HG03521 (cell line): ENCODE results near the gene ANAPC4.

Source experiments
- ATAC-seq: cut with Tn5 transposase; IDR thresholded peaks from one replicate; pipeline ENCODE4 v1.9.1; 2021; ENCODE audit warnings: mild to moderate bottlenecking, moderate library complexity; ENCODE audit not compliant: unreplicated experiment

Gene ANAPC4

DNA sequence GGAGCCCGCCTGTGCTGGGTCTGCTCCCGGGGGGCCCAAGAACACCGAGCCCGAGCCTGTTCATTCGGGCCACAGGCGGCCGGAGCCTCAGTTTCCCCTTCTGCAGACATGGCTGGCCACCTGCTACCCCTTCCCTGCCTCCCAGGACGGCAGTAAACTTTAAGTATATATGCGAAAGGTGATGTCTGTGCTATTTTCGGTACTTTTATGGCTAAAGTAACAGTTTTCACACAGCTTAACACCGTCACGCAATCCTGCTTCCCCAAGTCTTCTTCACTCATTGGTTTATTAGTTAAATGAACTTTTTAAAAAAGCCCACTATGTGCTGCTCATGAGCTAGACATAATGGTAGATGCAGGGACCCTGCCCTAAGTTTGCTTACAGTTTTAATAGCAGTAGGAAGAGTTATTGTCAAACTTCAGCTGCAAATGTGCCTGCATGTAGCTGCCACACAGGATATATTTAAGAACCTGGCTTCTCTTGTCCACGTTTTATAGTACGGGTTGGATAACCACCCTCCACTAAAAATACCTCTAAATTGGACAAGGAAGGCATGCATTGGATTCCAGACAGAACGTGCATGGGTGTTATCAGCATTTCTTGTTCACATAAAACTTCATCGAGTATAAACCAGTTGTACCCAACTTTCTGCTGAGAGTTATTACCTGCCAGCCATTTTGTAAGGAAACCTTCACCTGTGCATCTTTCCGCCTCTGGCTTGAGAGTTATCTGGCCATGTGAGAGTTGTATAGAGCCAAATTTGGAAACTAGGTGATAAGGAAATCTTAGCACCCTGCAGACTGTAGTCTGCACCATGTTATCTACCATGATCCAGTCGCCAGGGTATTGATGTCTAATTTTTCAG lies 741 bp downstream of the ANAPC4 start:
- no peak for ATAC-seq

DNA sequence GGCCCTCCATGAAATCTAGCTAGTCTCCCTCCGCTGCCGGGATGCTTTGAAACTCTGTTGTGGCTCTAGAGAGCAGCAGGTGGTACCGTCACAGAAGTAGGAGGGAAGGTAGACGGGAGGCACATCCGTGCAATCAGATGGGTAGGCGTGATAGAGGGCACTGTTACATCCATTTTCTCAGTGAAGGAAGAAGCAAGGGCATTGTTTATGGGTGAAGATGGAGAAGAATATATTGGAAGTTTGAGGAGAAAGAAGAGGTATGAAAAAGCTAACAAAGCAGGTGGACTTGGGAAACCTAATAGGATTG lies 1.3 kb downstream of the ANAPC4 start:
- ATAC-seq: no peak

DNA sequence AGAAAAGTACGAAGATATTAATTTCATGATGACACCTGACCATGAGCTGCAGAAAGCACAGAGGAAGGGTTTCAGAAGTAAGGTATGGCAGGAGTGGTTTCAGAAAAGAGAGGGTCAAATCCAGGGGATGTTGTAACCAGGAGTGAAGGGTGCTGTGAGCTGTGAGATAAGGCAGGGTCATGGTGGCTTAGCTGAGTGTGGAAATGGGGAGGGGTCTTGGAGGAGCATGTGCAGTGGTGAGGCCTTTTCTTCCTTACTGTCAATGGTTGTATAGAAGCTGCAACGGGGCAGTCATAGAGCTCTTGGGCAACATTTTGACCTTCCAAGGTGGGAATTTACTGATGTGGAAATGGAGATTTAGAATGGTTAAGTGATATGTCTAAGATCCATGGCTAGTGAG lies 2.5 kb downstream of the ANAPC4 start:
- ATAC-seq: no peak

DNA sequence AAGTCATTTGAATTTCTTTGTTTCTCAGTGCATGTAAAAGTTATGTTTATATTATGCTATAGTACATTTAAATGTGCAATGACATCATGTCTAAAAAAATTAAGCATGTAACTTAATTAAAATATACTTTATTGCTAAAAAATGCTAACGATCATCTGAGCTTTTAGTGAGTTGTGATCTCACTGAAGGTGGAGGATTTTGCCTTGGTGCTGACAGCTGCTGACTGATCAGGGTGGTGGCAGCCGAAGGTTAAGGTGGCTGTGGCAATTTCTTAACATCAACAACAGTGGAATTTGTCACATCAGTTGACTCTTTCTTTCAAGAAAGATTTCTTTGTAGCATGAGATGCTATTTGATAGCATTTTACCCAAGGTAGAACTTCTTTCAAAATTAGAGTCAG lies 6.6 kb downstream of the ANAPC4 start:
- ATAC-seq: no peak

DNA sequence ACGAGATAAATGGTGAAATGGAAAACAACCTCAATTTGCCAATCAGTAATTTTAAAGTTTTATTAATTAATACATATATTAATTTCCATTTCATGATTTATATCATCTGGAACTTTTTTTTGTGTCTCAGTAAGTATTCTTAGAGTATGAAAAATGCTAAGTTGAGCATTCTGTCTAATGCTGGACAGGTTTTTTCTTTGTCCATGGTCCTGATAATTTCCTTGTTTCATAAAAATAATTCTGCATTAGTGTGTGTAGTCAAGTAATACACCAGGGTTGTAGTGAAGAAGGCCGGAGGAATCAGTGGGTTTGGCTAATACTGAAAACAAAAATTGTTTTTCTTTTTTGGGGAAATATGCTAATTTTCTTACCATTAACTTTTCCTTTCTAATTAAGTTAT lies 9.9 kb downstream of the ANAPC4 start:
- no peak for ATAC-seq

DNA sequence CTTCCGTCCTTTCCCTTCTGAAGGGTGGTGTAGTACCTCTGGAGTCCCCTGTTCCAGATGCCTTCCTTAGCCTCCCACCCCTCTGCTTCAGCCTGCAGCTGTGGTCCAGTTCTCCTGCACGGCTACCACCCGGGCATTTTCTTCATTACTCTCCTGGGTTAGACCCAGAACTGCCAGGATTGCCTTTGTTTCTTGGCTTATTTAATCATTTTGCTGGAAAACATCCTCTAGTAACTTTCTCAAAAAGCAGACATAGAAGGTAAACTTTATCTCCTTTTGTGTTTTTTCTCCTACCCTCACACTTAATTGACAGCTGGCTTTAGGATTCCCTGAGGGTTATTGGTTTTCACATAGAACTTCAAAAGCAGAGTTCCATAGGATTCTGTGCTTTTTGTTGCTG lies 20.2 kb downstream of the ANAPC4 start:
- no peak for ATAC-seq

DNA sequence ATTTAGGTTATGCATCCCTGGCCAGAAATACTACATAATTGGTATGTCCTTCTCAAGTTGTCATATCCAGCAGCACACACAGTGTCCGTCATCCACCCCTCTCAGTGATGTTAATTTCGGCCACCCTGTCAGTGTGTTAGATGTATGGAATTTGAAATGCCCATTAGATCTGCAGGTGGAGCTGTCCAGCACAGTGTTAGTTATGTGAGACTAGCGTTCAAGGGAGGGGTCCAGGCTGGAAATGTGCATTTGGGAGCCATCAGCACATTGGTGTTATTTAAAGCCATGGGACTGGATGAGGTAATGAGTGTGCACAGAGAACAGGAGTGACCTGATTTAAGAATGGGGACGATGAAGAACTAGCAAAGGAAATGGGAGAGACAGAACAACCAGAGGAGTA lies 22.4 kb downstream of the ANAPC4 start:
- no peak for ATAC-seq

DNA sequence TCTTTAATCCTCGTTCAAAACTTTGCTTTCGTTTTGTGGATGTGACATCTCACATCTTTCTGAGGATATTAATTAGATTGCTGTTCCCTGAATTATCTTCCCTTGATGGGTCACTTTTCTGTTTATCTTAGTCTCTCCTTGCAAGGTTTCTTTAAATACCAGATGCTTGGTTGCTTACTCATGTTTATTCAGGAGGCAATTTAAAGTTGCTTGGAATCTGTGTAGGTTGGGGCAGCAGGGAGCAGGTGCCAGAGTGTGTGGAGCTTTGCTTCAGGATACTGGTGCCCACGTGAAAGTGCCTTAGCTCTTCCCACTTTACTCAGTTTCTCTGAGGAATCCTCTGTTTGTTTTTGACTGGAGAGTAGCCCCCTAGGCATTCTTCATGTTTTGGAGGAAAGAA lies 24.0 kb downstream of the ANAPC4 start:
- no peak for ATAC-seq

DNA sequence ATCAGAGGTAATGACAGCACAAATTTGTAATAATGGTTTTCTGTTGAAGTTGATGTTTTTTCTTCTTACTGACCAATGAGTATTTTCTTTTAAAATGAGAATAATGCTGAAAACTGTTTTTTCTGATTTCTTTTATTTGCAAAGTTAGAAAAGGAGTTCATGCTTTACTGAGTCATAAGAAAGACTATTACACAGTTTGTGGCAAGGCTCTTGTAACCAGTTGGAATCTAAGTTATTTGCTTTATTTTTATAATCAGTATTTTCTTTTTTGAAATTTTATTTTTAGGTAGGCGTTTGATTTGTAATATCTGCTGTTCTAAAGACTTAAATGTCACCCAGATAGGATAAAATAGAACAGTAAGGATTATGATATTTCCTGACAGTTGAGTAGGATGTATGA lies 25.5 kb downstream of the ANAPC4 start:
- no peak for ATAC-seq

DNA sequence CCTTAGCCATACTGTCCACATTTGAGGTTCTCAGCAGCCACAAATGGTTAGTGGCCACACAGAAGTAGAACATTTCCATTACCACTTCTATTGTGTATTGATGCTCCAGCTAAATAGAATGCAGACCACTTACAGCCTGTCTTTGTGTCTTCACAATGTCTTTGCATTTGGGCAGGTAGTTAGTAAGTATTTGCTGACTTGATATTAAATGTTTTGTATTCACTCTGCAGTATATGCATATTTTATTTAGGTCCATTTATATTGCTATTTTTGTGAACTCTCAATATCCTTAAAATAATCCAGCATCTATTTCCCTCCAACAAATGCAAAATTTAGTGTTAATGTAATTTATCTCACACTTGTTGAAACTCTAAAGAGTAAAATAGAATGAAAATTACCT lies 26.6 kb downstream of the ANAPC4 start:
- ATAC-seq: no peak

DNA sequence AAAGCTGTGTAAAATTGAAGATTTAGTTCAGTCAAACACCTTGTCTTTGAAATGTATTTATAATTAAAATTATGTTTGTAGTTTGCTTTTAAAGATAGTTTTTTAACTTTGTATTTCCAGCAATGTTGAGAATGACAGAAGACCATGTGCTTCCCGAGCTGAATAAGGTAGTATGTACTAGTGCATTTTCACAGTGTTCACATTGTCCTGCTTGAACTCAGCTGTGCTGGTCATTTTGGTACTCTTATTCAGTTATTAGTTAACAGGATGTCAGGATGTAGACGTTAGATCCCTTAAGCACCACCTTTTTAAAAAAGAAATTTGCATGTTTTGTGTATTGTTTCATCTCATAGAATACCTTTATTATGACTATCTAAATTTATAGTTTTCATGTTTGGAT lies 28.4 kb downstream of the ANAPC4 start:
- ATAC-seq: no peak

DNA sequence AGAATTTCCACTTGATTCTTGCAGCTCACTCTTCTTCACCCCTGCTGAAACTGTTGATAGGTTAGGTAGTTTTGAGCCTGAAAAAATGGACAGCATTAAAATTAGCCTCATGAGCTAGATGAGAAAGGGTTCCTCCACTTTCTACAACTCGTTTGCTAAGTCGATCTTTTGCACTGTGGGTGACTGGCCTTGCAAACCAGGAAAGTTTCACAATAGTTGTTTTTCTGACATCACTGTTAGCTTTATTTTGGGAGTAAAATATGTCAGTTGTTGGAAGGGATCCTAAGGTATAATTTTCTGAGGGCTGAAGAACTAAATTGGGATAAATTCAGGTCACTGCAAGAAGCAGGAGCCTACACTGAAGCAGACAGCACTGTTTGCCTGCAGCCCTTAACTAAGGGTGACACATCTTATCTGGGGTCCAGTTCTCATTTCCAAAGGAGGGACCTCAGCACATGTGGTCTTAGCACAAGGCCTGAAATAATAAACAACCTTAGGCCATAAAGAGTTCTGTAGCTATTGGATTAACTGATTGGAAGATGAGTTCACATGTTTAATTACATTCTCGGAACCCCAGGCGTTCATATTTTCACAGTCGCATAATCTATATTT lies 29.1 kb downstream of the ANAPC4 start:
- no peak for ATAC-seq

DNA sequence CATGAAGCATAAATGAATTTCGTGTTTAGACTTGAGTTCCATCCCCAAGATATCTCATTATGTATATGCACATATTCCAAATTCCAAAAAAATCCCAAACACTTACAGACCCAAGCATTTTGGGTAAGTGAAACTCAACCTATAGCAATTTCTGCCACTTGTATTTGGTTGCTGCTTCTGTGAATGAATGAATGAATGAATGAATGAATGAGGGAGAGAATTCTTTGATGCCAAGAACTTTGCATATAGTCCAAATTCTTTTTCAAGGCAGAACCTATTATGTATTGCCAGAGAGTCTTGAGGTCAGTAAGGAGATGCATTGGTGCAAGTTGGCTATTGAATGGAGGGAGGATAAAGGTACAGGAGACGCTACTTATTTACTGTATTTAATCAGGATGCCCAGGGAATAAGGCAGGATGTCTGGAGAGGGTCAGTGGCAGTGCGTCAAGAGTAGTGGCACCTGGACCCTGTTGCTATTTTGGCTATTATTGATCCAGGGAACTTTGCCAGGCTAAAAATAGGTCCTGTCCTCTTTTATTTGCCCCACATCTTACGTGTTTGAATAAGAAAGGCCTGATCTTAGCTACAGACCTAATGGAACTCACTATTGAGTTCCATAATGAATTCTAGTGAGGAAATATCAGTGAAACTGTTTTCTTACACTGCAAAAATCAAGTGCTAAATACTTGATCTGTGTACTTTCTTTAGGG lies 33.9 kb downstream of the ANAPC4 start:
- ATAC-seq: no peak

DNA sequence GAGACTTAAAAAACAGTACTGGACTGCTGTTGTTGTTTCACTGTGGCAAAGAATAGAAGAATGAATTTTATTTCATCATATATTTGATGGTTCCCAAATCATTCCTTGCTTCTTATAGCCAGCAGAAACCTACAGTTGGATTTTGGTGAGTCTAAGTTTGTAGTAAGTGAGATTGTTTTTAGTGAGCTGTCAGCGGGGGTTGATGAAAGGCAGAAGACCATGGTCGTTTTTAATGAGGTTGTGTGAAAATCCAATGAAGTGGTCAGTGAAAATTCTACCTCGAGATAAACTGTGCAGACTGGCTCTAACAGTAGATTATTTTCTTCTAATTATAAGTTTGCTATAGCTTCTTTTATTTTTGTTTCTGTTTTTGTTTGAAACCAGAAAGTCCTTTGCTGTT lies 36.2 kb downstream of the ANAPC4 start:
- ATAC-seq: no peak

DNA sequence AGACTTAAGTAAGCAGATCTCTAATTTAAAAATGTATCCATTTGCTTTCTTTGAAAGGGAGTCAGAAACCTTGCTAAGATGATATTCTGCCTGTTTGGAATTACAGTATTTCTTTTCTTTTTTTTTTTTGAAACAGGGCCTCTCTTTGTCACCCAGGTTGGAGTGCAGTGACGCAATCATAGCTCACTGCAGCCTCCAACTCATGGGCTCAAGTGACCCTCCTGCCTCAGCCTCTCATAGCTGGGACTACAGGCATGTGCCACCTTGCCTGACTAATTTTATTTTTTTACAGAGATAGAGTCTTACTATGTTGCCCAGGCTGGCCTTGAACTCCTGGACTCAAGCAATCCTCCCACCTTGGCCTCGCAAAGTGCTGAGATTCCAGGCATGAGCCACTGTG lies 40.0 kb downstream of the ANAPC4 start:
- no peak for ATAC-seq

DNA sequence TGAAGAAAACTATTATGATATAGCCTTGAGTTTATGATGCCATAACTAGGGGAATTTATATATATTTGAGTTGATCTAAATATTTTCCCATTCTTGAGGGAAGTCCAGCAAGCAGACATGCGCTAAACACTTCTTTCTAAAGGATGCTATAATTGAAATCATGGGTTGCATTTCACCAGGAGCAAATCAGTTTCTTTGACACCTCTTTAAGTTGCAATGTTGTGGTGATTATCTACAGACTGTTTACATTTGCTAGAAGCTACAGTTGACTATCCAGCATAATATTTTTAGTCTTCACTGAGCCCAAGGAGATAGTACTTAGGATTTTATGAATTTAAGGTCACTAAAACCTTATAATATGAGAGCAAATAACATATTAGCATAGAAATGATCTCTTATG lies 43.9 kb downstream of the ANAPC4 start:
- no peak for ATAC-seq

DNA sequence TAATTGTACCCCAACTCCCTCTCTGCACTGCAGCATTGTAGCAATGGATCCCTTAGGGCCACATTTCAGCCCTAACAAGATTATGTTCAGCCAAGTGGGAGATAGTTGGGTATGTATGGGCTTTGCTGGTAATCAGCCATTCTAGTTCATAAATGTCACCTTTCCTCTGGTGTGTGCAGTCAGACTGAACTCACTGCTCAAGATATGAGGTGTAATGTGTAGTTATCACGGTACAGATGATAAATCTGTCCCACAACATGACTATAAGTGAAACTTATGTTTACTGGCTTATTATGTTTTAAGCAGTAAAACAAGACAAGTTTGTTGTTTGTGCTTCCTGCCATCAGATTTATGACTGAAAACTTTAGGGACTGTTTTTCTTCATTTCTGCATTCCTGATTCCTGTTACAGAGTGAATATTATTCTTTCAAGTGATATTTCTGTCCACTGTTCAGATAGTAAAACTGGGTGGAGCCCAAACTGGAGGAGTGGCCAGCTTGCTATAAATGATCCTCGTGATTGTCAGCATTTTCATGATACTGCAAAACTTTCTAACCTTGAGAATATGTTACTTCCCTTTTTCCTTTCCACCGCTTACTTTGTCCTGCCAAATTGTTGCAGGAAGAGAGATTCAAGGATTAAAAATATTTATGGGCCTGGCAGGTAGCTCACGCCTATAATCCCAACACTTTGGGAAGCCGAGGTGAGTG lies 44.9 kb downstream of the ANAPC4 start:
- ATAC-seq: no peak

DNA sequence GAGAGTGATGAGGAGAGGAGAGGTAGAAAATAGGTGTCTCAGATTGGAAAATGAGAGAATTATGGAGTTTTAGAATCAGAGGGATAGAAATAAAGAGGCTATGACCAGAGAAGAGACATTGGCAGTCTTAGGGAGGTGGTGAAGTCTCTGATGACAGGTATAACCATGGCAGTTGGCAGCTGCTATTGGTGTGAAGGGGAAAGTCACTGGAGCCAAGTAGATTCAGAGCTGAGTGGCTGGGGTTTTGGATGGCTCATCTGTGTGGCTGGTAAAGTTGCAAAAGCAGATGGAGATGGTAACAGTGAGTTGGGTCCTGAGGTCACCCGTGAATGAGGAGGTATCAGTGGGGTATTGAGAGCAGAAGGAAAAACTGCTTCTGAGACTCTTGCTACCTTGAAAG lies 46.5 kb downstream of the ANAPC4 start:
- no peak for ATAC-seq

DNA sequence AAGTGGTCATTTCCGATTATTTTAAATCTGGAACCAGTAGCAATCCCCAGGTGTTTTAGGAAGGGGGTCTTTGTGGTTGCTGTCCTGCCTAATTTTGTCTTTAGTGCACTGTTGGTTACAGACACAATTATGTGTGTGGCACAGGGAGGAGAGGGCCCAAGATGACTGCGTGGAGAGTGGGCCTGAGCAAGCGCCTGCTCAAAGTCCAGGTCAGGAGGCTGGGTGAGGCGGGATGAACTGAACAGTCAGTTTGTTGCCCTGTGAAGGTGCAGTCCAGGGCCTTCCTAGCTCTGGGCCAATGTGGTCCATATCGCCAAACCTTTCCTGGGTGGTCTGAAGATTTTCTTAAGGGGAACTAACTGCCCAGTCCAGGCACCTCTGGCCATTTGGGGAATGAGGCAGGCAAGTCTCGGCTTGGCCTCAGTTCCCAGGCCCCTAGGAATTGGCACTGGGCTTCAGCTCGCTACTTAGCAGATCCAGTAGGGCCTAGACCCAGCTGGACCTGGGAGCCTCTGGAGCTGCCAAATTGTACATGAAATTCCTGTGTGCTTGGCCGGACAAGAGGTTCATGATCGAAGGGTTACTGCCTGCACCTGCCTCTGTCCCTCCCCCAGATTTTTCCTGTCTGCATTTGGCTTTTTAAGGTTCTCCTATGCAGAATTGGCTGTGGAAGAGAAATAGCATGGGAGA lies 47.6 kb downstream of the ANAPC4 start:
- no peak for ATAC-seq

DNA sequence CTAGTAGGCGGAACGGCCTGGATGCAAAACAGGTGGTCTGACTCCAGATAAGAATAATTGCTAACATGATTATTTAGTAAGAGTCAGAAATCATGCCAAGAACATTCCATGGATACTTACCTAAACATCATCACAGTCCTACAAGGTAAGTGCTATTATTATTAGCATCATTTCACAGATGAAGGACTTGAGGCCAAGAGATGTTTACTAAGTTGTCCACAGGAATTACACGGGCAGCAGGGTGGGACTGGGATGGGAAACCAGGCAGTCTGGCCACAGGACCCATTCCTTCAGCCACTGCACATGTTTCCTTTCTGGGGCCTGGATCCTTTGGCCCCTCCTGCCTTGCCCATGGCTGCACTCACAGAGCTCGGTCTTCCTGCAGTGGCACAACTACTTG lies 48.3 kb downstream of the ANAPC4 start:
- no peak for ATAC-seq

DNA sequence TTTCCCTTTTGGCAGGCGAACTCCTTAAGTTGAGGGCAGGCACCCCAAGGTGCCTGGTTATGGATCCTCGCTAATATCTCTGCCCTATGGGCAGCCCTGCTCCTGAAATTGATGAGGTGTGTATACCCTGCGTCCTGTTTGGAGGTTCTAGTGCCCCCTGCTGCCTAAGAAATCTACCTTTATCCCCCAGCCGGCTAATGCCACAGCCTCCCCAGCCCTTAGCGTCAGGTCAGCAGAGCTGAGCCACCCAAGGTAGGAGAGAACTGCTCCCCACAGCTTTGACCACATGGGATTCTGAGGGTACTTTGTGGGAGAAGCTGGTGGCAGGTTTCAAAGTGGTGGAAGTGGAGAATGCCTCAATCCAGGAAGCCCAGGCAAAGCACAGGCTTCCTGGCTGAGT lies 50.8 kb downstream of the ANAPC4 start:
- no peak for ATAC-seq
